ENCODE data around the gene MUC21.
"Not testable (repeated sequence)": the region's sequence is repeated elsewhere in the genome, so short reads cannot be mapped to it uniquely, and the experiment has no call there.

The MUC21 gene

GRCh38 chr6:31011153-31011552, 27.6 kb downstream of the MUC21 start:
- no peak for DNase-seq (ENCODE audit: low read depth)
- TF ChIP-seq CTCF (conservative IDR thresholded peaks at IDR 0.05; ENCODE audit: low read depth, low read length): no peak
- no peak overlapping the region for H3K4me3 ChIP-seq (ENCODE audit: low read depth, low read length)

- no peak for TF ChIP-seq CTCF (conservative IDR thresholded peaks at IDR 0.05; ENCODE audit: low read depth, low read length)
- no peak for DNase-seq (ENCODE audit: low read depth)
- no peak overlapping the region for H3K4me3 ChIP-seq (ENCODE audit: low read depth, low read length)
Measured at GRCh38 chr6:31016659-31017299, 33.3 kb downstream of the MUC21 start.

- not testable (repeated sequence) for DNase-seq (ENCODE audit: low read depth); H3K4me3 ChIP-seq (ENCODE audit: low read depth, low read length)
Measured at GRCh38 chr6:31017436-31017835, 33.9 kb downstream of the MUC21 start.

- H3K4me3 ChIP-seq (ENCODE audit: low read depth, low read length): no peak overlapping the region
- no peak for TF ChIP-seq CTCF (conservative IDR thresholded peaks at IDR 0.05; ENCODE audit: low read depth, low read length)
- DNase-seq (ENCODE audit: low read depth): no peak
Measured at GRCh38 chr6:31020057-31020456, 36.5 kb downstream of the MUC21 start.

- not testable (repeated sequence) for H3K4me3 ChIP-seq (ENCODE audit: low read depth, low read length); DNase-seq (ENCODE audit: low read depth)
Measured at GRCh38 chr6:31020631-31021255, 37.2 kb downstream of the MUC21 start.

- H3K4me3 ChIP-seq (ENCODE audit: low read depth, low read length); DNase-seq (ENCODE audit: low read depth): not testable (repeated sequence)
Measured at GRCh38 chr6:31021705-31022531, 38.4 kb downstream of the MUC21 start.

- no peak overlapping the region for H3K4me3 ChIP-seq (ENCODE audit: low read depth, low read length)
- no peak for TF ChIP-seq CTCF (conservative IDR thresholded peaks at IDR 0.05; ENCODE audit: low read depth, low read length)
- no peak for DNase-seq (ENCODE audit: low read depth)
Measured at GRCh38 chr6:31025595-31025994, 42.1 kb downstream of the MUC21 start.

- DNase-seq (ENCODE audit: low read depth): no peak
- no peak overlapping the region for H3K4me3 ChIP-seq (ENCODE audit: low read depth, low read length)
- no peak for TF ChIP-seq CTCF (conservative IDR thresholded peaks at IDR 0.05; ENCODE audit: low read depth, low read length)
Measured at GRCh38 chr6:31031095-31031494, 47.6 kb downstream of the MUC21 start.

Data from choroid plexus epithelial cell (primary cell).